Trophoblast cell (in vitro differentiated cells and primary cell): ENCODE measurements around the gene PRIM2.

Source experiments
- DNase-seq, 2 donors: peaks; one replicate each; pipeline ENCODE4 v3.0.0-alpha.2; 2016
- H2AFZ ChIP-seq: 2 replicates; pipeline ENCODE4 v1.6.1; 2013; ENCODE audit warnings: low read length, moderate library complexity, mild to moderate bottlenecking; ENCODE audit not compliant: insufficient read depth, poor library complexity
- H2AK5ac ChIP-seq: 2 replicates; pipeline ENCODE4 v1.6.1; 2013; ENCODE audit warnings: mild to moderate bottlenecking, low read length
- H2BK120ac ChIP-seq: 2 replicates; pipeline ENCODE4 v1.6.1; 2013; ENCODE audit warnings: low read length, mild to moderate bottlenecking, moderate library complexity; ENCODE audit not compliant: insufficient read depth, poor library complexity
- H2BK12ac ChIP-seq: 2 replicates; pipeline ENCODE4 v1.6.1; 2013; ENCODE audit warnings: mild to moderate bottlenecking, low read length, moderate library complexity
- H2BK5ac ChIP-seq: 2 replicates; pipeline ENCODE4 v1.6.1; 2013; ENCODE audit warnings: low read length, low read depth, moderate library complexity, mild to moderate bottlenecking; ENCODE audit not compliant: poor library complexity
- H3K14ac ChIP-seq: 2 replicates; pipeline ENCODE4 v1.6.1; 2013; ENCODE audit warnings: mild to moderate bottlenecking, low read length
- H3K18ac ChIP-seq: 2 replicates; pipeline ENCODE4 v1.6.1; 2013; ENCODE audit warnings: mild to moderate bottlenecking, low read length
- H3K23ac ChIP-seq: 2 replicates; pipeline ENCODE4 v1.6.1; 2013; ENCODE audit warnings: low read length
- H3K27ac ChIP-seq: 2 replicates; pipeline ENCODE4 v1.5.1; 2013; ENCODE audit warnings: low read depth, mild to moderate bottlenecking, inconsistent platforms, low read length, moderate library complexity
- H3K27me3 ChIP-seq: 2 replicates; pipeline ENCODE4 v1.6.1; 2013; ENCODE audit warnings: inconsistent platforms, mild to moderate bottlenecking, low read length, moderate library complexity; ENCODE audit not compliant: insufficient read depth
- H3K36me3 ChIP-seq, 2 experiments: 1 replicate in 1 of 2; 2 replicates in 1 of 2; pipeline ENCODE4 v1.6.1; 2013; ENCODE audit warnings: low read length in 2 of 2, mild to moderate bottlenecking in 2 of 2, moderate library complexity in 1 of 2; ENCODE audit not compliant: insufficient read depth in 2 of 2, control insufficient read depth in 1 of 2
- H3K4ac ChIP-seq: 2 replicates; pipeline ENCODE4 v1.6.1; 2013; ENCODE audit warnings: low read depth, mild to moderate bottlenecking, low read length, moderate library complexity
- H3K4me1 ChIP-seq, 2 experiments: 1 replicate in 1 of 2; 2 replicates in 1 of 2; pipeline ENCODE4 v1.6.1; 2013; ENCODE audit warnings: low read length in 2 of 2, mild to moderate bottlenecking in 2 of 2, moderate library complexity in 1 of 2; ENCODE audit not compliant: insufficient read depth in 2 of 2, control insufficient read depth in 1 of 2
- H3K4me2 ChIP-seq: 2 replicates; pipeline ENCODE4 v1.6.1; 2013; ENCODE audit warnings: inconsistent platforms, mild to moderate bottlenecking, low read length, moderate library complexity
- H3K4me3 ChIP-seq: 2 replicates; pipeline ENCODE4 v1.5.1; 2013; ENCODE audit warnings: mild to moderate bottlenecking, low read depth, low read length, inconsistent platforms
- H3K79me1 ChIP-seq: one replicate; pipeline ENCODE4 v1.6.1; 2013; ENCODE audit warnings: low read length
- H3K79me2 ChIP-seq: 2 replicates; pipeline ENCODE4 v1.6.1; 2013; ENCODE audit warnings: low read length, mild to moderate bottlenecking; ENCODE audit not compliant: control insufficient read depth, insufficient read depth, poor library complexity
- H3K9ac ChIP-seq: 2 replicates; pipeline ENCODE4 v1.6.1; 2013; ENCODE audit warnings: mild to moderate bottlenecking, low read length
- H3K9me3 ChIP-seq: 2 replicates; pipeline ENCODE4 v1.6.1; 2013; ENCODE audit warnings: low read depth, mild to moderate bottlenecking, control low read depth, inconsistent platforms, low read length; ENCODE audit not compliant: insufficient read depth
- H4K12ac ChIP-seq: 2 replicates; pipeline ENCODE4 v1.6.1; 2013; ENCODE audit warnings: low read depth, mild to moderate bottlenecking, low read length, moderate library complexity
- H4K8ac ChIP-seq: 2 replicates; pipeline ENCODE4 v1.6.1; 2013; ENCODE audit warnings: low read depth, mild to moderate bottlenecking, low read length, moderate library complexity
- H4K91ac ChIP-seq: one replicate; pipeline ENCODE4 v1.6.1; 2013; ENCODE audit warnings: low read depth, mild to moderate bottlenecking, low read length, moderate library complexity
- WGBS: extraction: QIAGEN DNeasy Blood & Tissue Kit; methylation state at CpG from one replicate; pipeline ENCODE4 v1.1.7; 2013; ENCODE audit warnings: missing lambda C conversion rate; ENCODE audit not compliant: insufficient read length, insufficient coverage; ENCODE audit errors: extremely low coverage; 5-methylcytosine and 5-hydroxymethylcytosine counted together

The PRIM2 gene

GRCh38 chr6:57327311-57327710 lies 9.9 kb downstream of the PRIM2 start:
- Histone ChIP-seq H3K36me3 (peaks cover 12 to 20% of the 10 kb centered on the region in 2 experiments), H3K9ac (no peak overlapping the region), H3K14ac (no peak overlapping the region), H3K27ac (no peak overlapping the region), H3K79me1 (no peaks in the 10 kb centered on the region), H4K8ac (no peak overlapping the region), H3K27me3 (no peaks in the 10 kb centered on the region), H3K4ac (no peak overlapping the region), H3K79me2 (no peaks in the 10 kb centered on the region), H4K12ac (no peak overlapping the region), H3K9me3 (no peaks in the 10 kb centered on the region), H2BK5ac (no peak overlapping the region), H3K4me2 (no peak overlapping the region), H2AK5ac (no peak overlapping the region), H4K91ac (no peak overlapping the region), H3K18ac (no peak overlapping the region), H3K4me1 (no peaks in the 10 kb centered on the region), H2BK12ac (no peak overlapping the region), H2BK120ac (no peak overlapping the region), H3K4me3 (no peak overlapping the region), H3K23ac (no peak overlapping the region), H2AFZ (no peak overlapping the region)
- no peak for DNase-seq
- WGBS = no CpG with 5 or more reads among the region's 2 CpGs

DNA sequence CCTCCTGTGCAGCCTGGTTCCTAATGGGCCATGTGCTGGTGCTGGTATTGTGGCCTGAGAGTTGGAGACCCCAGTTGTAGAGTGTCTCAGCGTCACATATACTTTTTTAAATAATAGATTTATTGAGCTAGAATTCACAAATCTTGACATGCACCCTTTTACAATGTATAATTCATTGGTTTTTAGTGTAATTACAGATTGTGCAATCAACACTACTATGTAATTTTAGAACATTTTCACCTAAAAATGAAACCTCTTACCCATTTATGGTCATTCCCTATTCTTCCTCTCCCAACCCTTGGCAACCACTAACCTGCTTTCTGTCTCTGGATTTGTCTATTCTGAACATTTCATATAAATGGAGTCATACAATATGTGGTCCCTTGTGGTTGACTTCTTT lies 10.6 kb downstream of the PRIM2 start:
- no peaks in the 10 kb centered on the region for H3K79me2 ChIP-seq
- no peak overlapping the region for H3K18ac ChIP-seq
- no peak overlapping the region for H3K4me3 ChIP-seq
- no peaks in the 10 kb centered on the region for H3K27me3 ChIP-seq
- H2AK5ac ChIP-seq = no peak overlapping the region
- H3K79me1 ChIP-seq = no peaks in the 10 kb centered on the region
- no peak overlapping the region for H3K4me2 ChIP-seq
- DNase-seq = no peak
- H3K9me3 ChIP-seq = no peaks in the 10 kb centered on the region
- no peak overlapping the region for H4K91ac ChIP-seq
- H2BK5ac ChIP-seq = no peak overlapping the region
- no peak overlapping the region for H3K27ac ChIP-seq
- H2BK120ac ChIP-seq = no peak overlapping the region
- no peak overlapping the region for H3K23ac ChIP-seq
- no peak overlapping the region for H2BK12ac ChIP-seq
- H4K8ac ChIP-seq = no peak overlapping the region
- H4K12ac ChIP-seq = no peak overlapping the region
- no peak overlapping the region for H3K4ac ChIP-seq
- H3K14ac ChIP-seq = no peak overlapping the region
- no CpG with 5 or more reads among the region's 1 CpG for WGBS
- H3K4me1 ChIP-seq = no peaks in the 10 kb centered on the region
- no peak overlapping the region for H2AFZ ChIP-seq
- H3K36me3 ChIP-seq = peaks cover 12 to 17% of the 10 kb centered on the region in 2 experiments
- peak overlapping the region; percentile 61 for H3K9ac ChIP-seq

DNA sequence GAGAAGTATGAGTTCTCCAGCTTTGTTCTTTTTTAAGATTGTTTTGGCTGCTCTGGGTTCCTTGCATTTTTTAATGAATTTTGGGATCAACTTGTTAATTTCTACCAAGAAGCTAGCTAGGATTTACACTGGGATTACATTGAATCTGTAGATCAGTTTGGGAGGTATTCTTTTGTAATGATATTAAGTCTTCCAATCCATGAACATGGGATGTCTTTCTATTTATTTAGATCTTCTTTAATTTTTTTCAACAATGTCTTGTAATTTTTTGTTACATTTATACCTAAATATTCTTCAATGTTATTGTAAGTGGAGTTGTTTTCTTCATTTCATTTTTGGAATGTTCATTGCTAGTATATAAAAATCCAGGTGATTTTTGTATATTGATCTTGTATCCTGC lies 12.5 kb downstream of the PRIM2 start:
- Histone ChIP-seq H2BK5ac (no peak overlapping the region), H3K79me1 (no peaks in the 10 kb centered on the region), H4K91ac (no peak overlapping the region), H3K4me3 (no peak overlapping the region), H3K14ac (no peak overlapping the region), H3K9ac (no peak overlapping the region), H2AFZ (no peak overlapping the region), H2BK12ac (no peak overlapping the region), H3K79me2 (no peaks in the 10 kb centered on the region), H3K4me2 (no peak overlapping the region), H3K27ac (no peak overlapping the region), H3K18ac (no peak overlapping the region), H3K4me1 (no peaks in the 10 kb centered on the region), H3K36me3 (peaks cover 12 to 19% of the 10 kb centered on the region in 2 experiments), H3K9me3 (no peaks in the 10 kb centered on the region), H3K4ac (no peak overlapping the region), H4K8ac (no peak overlapping the region), H4K12ac (no peak overlapping the region), H2BK120ac (no peak overlapping the region), H3K27me3 (no peaks in the 10 kb centered on the region), H3K23ac (no peak overlapping the region), H2AK5ac (no peak overlapping the region)
- no peak for DNase-seq

DNA sequence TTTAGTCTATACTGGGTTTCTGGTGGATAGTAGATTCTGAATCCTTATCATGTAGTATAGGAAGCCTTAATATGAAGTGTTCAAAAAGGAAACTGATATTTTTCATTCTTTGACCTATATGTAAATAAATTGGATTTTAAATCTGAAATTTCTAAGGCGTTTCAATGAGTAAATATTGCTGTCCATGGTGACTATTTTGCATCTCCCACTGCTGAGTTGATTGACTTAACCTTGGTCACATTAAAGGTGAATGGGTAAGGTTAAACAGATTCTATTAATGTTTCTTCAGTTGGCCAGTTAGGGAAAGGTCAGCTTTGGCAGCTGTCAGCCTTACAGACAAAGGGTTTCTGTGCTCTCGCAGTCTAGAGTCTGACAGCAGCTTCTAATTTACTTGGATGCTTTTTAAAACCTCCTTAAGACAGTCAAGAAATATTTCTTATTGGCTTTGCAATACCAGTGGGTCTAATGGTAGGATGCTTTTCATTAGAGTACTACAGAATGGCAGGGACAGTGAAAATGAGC lies 24.8 kb downstream of the PRIM2 start:
- Histone ChIP-seq H2BK5ac (no peak overlapping the region), H3K18ac (no peak overlapping the region), H3K14ac (no peak overlapping the region), H3K4ac (no peak overlapping the region), H2BK12ac (no peak overlapping the region), H3K36me3 (no peaks in the 10 kb centered on the region), H3K4me2 (no peak overlapping the region), H3K79me2 (no peaks in the 10 kb centered on the region), H3K79me1 (no peaks in the 10 kb centered on the region), H3K4me1 (peaks cover 0 to 2% of the 10 kb centered on the region in 2 experiments), H3K27ac (no peak overlapping the region), H2BK120ac (no peak overlapping the region), H4K12ac (no peak overlapping the region), H4K91ac (no peak overlapping the region), H2AK5ac (no peak overlapping the region), H3K23ac (no peak overlapping the region), H3K9me3 (no peaks in the 10 kb centered on the region), H3K9ac (no peak overlapping the region), H3K4me3 (no peak overlapping the region), H4K8ac (no peak overlapping the region), H2AFZ (no peak overlapping the region), H3K27me3 (no peaks in the 10 kb centered on the region)
- no CpG with 5 or more reads among the region's 2 CpGs for WGBS
- DNase-seq = no peak
